A673 (cell line): ENCODE data around the gene GNPTAB.

Source experiments
- EZH2 ChIP-seq: fragments of 200-600 bp; sonication (generic); IDR thresholded peaks from 2 replicates; pipeline ENCODE4 v1.6.1; 2017; ENCODE audit warnings: borderline replicate concordance, low read depth, mild to moderate bottlenecking, mixed read lengths, antibody characterized with exemption, low read length; ENCODE audit not compliant: poor library complexity, severe bottlenecking
- TF ChIP-seq, protein P1 (sequence below): fragments of 300-800, 200-600 bp; sonication (generic); conservative IDR thresholded peaks from 2 replicates; pipeline ENCODE4 v1.5.1; 2017; ENCODE audit warnings: low read depth, mild to moderate bottlenecking, antibody characterized with exemption, low read length, moderate library complexity, mixed read lengths

- TF ChIP-seq EZH2, result no peak
- TF ChIP-seq, protein P1, sequence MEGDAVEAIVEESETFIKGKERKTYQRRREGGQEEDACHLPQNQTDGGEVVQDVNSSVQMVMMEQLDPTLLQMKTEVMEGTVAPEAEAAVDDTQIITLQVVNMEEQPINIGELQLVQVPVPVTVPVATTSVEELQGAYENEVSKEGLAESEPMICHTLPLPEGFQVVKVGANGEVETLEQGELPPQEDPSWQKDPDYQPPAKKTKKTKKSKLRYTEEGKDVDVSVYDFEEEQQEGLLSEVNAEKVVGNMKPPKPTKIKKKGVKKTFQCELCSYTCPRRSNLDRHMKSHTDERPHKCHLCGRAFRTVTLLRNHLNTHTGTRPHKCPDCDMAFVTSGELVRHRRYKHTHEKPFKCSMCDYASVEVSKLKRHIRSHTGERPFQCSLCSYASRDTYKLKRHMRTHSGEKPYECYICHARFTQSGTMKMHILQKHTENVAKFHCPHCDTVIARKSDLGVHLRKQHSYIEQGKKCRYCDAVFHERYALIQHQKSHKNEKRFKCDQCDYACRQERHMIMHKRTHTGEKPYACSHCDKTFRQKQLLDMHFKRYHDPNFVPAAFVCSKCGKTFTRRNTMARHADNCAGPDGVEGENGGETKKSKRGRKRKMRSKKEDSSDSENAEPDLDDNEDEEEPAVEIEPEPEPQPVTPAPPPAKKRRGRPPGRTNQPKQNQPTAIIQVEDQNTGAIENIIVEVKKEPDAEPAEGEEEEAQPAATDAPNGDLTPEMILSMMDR, result no peak
Measured at GRCh38 chr12:101878243-101878821, 47.6 kb upstream of the GNPTAB start.
